ENCODE measurements around the gene PHOSPHO1.

GRCh38 chr17:49227436-49228261 lies 2.9 kb downstream of the PHOSPHO1 start:
- TF ChIP-seq EP300 (IDR thresholded peaks at IDR 0.05) (no peak), CTCF (IDR thresholded peaks at IDR 0.05) (peak; percentile 75 to 83 (median 75)), POLR2A (IDR thresholded peaks at IDR 0.05; ENCODE audit: low read depth) (no peak)

All from esophagus muscularis mucosa (tissue), 4 donors.